Upper lobe of left lung (tissue), 6 donors: ENCODE results near the gene ZFAND6. TPM values are rescaled to one million over a fixed set of nuclear protein-coding genes. Genes with fewer than 3 reads are reported as not detected.

Source experiments
- ATAC-seq, 2 donors: fragments of 200-7000 bp; cut with Tn5 transposase; one replicate each; pipeline ENCODE4 v1.9.1; 2022; ENCODE audit warnings: mild to moderate bottlenecking in 2 of 2, moderate library complexity in 2 of 2; ENCODE audit not compliant: low FRiP score in 2 of 2
- DNase-seq, 2 donors: peaks; one replicate each; pipeline ENCODE4 v3.0.0-alpha.2; 2019 to 2020
- H3K27ac ChIP-seq, 4 donors: fragments of 200-600 bp; sonication (generic); one replicate each; pipeline ENCODE4 v1.5.1; 2016 to 2019
- H3K27me3 ChIP-seq, 4 donors: fragments of 200-600 bp; sonication (generic); one replicate each; pipeline ENCODE4 v1.5.1; 2017 to 2019
- H3K36me3 ChIP-seq, 4 donors: fragments of 200-600 bp; sonication (generic); one replicate each; pipeline ENCODE4 v1.5.1; 2016 to 2019
- H3K4me1 ChIP-seq, 4 donors: fragments of 200-600 bp; sonication (generic); one replicate each; pipeline ENCODE4 v1.5.1; 2018 to 2019
- H3K4me3 ChIP-seq, 4 donors: fragments of 200-600 bp; sonication (generic); one replicate each; pipeline ENCODE4 v1.5.1; 2017 to 2019; ENCODE audit warnings: mild to moderate bottlenecking in 2 of 4, moderate library complexity in 1 of 4
- H3K9me3 ChIP-seq, 4 donors: fragments of 200-600 bp; sonication (generic); one replicate each; pipeline ENCODE4 v1.5.1; 2018 to 2019
- EP300 ChIP-seq, 4 donors: sonication (generic); formaldehyde crosslinking; IDR thresholded peaks; one replicate each; pipeline ENCODE4 v1.5.1; 2017; ENCODE audit warnings: antibody characterized with exemption in 4 of 4, control low read depth in 2 of 4
- POLR2A ChIP-seq, 4 donors: fragments of 450-650 bp; IDR thresholded peaks; one replicate each; pipeline ENCODE4 v1.5.1; 2016 to 2017; ENCODE audit warnings: antibody characterized with exemption in 4 of 4, mild to moderate bottlenecking in 2 of 4
- POLR2AphosphoS5 ChIP-seq, 2 donors: sonication (generic); formaldehyde crosslinking; IDR thresholded peaks; one replicate each; pipeline ENCODE4 v1.5.1; 2017; ENCODE audit warnings: antibody characterized with exemption in 2 of 2
- WGBS, 2 donors: methylation state at CpG; one replicate each; pipeline ENCODE4 v1.1.5; 2017 to 2018; 5-methylcytosine and 5-hydroxymethylcytosine counted together
- total RNA-seq, 6 donors: library from RNA; depleted of rRNA in 4 of 6; stranded (reverse); fragments of >200 nt in 4 of 6; gene quantifications; one replicate each; pipeline versions ENCODE4 v1.1.0 to v1.2.1, GENCODE V29; 2016 to 2021
- TF ChIP-seq, protein P1 (sequence below), 6 experiments: fragments of 450-650 bp in 4 of 6; fragments of 200-600 bp in 2 of 6; sonication (generic) in 2 of 6; IDR thresholded peaks; one replicate each; pipeline ENCODE4 v1.5.1; 2016 to 2019; ENCODE audit warnings: antibody characterized with exemption in 6 of 6
- donor health status: DM: no; HTN: no; CAD: no; lungs with moderate emphysema.
- donor health status: DM: no; HTN: yes; CAD: no; lungs with severe emphysema.

ZFAND6 gene
- total RNA-seq, 6 donors from 2014 or later, result 36.7 to 151 (median 70.5) TPM

DNA sequence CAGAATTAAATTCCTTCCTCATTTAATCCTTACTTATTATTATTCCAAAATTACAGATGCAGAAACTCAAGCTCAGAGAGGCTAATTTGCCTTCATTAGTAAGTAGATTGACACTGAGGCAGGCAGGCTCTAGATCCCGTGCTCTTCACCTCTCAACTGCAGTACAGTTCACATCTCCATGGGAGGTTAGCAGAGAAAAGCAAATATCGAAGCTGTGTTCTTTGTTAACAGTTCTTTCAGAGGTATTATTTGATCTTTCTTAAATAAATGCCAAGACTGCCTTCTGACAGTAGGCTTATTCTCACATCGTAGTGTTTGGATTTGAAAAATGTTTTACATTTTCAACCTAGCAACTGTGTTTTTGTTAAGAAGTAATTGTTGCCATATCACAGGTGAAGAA, 77.4 kb downstream of the ZFAND6 start:
- H3K36me3 ChIP-seq, result peaks cover 4 to 40% (median 8%) of the 10 kb centered on the region in 4 donors

DNA sequence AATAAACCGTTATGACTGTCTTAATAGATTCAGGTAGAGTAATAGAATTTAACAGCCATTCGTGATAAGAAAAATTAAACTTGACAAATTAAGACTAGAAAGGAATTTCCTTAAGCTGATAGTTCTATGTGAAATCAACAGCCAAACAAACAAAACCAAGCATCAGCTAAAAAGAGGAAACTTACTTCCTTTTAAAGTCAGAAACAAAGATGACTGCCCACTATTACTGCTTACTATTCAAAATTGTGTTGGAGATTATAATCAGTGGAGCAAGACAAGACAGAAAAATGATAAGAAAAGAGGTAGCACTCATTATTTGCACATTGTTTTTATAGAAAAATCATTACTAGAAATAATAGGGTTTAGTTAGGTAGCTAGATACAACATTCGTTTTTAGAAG, 79.5 kb downstream of the ZFAND6 start:
- Histone ChIP-seq H3K27me3 (no peaks in the 10 kb centered on the region), H3K4me1 (no peaks in the 10 kb centered on the region), H3K27ac (no peak overlapping the region), H3K4me3 (no peak overlapping the region), H3K9me3 (no peaks in the 10 kb centered on the region), H3K36me3 (peaks cover 4 to 26% (median 5%) of the 10 kb centered on the region in 4 donors)
- DNase-seq (no peak), ATAC-seq (no peak)
- TF ChIP-seq POLR2AphosphoS5 (IDR thresholded peaks at IDR 0.05) (no peak), POLR2A (IDR thresholded peaks at IDR 0.05) (no peak), EP300 (IDR thresholded peaks at IDR 0.05) (no peak)
- TF ChIP-seq, protein P1, sequence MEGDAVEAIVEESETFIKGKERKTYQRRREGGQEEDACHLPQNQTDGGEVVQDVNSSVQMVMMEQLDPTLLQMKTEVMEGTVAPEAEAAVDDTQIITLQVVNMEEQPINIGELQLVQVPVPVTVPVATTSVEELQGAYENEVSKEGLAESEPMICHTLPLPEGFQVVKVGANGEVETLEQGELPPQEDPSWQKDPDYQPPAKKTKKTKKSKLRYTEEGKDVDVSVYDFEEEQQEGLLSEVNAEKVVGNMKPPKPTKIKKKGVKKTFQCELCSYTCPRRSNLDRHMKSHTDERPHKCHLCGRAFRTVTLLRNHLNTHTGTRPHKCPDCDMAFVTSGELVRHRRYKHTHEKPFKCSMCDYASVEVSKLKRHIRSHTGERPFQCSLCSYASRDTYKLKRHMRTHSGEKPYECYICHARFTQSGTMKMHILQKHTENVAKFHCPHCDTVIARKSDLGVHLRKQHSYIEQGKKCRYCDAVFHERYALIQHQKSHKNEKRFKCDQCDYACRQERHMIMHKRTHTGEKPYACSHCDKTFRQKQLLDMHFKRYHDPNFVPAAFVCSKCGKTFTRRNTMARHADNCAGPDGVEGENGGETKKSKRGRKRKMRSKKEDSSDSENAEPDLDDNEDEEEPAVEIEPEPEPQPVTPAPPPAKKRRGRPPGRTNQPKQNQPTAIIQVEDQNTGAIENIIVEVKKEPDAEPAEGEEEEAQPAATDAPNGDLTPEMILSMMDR (IDR thresholded peaks at IDR 0.05), result no peak
- WGBS, 2 donors, result 75 to 93% methylated on average over 3 of the region's 3 CpGs

More for the DNA sequence above, 77.4 kb downstream of the ZFAND6 start:
- DNase-seq, result no peak
- Histone ChIP-seq H3K4me1 (no peaks in the 10 kb centered on the region), H3K4me3 (no peak overlapping the region), H3K27ac (no peak overlapping the region), H3K9me3 (no peaks in the 10 kb centered on the region), H3K27me3 (no peaks in the 10 kb centered on the region)
- WGBS, 2 donors, result 76 to 83% methylated on average over 3 of the region's 3 CpGs
- no peak for ATAC-seq
- TF ChIP-seq POLR2AphosphoS5 (IDR thresholded peaks at IDR 0.05) (no peak), EP300 (IDR thresholded peaks at IDR 0.05) (no peak), POLR2A (IDR thresholded peaks at IDR 0.05) (no peak)
- TF ChIP-seq, protein P1 (IDR thresholded peaks at IDR 0.05), result no peak

DNA sequence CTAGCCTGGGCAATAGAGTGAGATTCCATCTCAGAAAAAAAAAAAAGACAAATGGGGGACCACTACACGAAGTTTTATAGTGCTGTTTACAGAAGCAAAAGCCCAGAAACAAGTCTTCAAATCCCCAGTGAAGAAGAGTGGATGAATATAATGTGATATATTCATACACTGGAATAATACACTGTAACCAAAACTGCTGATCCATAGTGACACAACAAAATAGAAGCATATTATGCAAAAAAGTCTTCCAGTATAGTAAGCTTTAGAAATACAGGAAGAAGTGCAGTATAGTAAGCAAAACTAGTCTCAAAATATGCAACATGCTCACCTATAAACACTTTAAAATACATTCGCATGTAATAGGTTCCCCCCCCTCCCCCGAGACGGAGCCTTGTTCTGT, 81.4 kb downstream of the ZFAND6 start:
- TF ChIP-seq EP300 (IDR thresholded peaks at IDR 0.05), result no peak
- TF ChIP-seq POLR2AphosphoS5 (IDR thresholded peaks at IDR 0.05), result no peak
- TF ChIP-seq, protein P1 (IDR thresholded peaks at IDR 0.05), result no peak
- H3K4me3 ChIP-seq, result no peak overlapping the region
- 70 to 90% methylated on average over 4 of the region's 4 CpGs for WGBS, 2 donors
- no peaks in the 10 kb centered on the region for H3K27me3 ChIP-seq
- H3K9me3 ChIP-seq, result no peaks in the 10 kb centered on the region
- ATAC-seq (no peak), DNase-seq (no peak)
- no peak overlapping the region for H3K27ac ChIP-seq
- no peaks in the 10 kb centered on the region for H3K4me1 ChIP-seq
- H3K36me3 ChIP-seq, result peaks cover 0 to 7% (median 0%) of the 10 kb centered on the region in 4 donors

- TF ChIP-seq POLR2A (IDR thresholded peaks at IDR 0.05), result no peak
- TF ChIP-seq, protein P1 (IDR thresholded peaks at IDR 0.05), result no peak
- TF ChIP-seq POLR2AphosphoS5 (IDR thresholded peaks at IDR 0.05), result no peak
- TF ChIP-seq EP300 (IDR thresholded peaks at IDR 0.05), result no peak
- Histone ChIP-seq H3K4me3 (no peak overlapping the region), H3K4me1 (no peaks in the 10 kb centered on the region), H3K27ac (no peak overlapping the region), H3K27me3 (no peaks in the 10 kb centered on the region), H3K9me3 (no peaks in the 10 kb centered on the region), H3K36me3 (peaks cover 0 to 4% (median 0%) of the 10 kb centered on the region in 4 donors)
- no peak for ATAC-seq
- WGBS, 2 donors, result 94% methylated on average over 5 of the region's 5 CpGs
- no peak for DNase-seq
Measured at GRCh38 chr15:80141916-80142598, 82.6 kb downstream of the ZFAND6 start.

- H3K27ac ChIP-seq, result no peak overlapping the region
- no peak for ATAC-seq
Measured at GRCh38 chr15:80142646-80143045, 83.2 kb downstream of the ZFAND6 start.

More at GRCh38 chr15:80142646-80143045, 83.2 kb downstream of the ZFAND6 start:
- H3K4me3 ChIP-seq, result no peak overlapping the region
- no peak for DNase-seq
- no peaks in the 10 kb centered on the region for H3K27me3 ChIP-seq
- no peaks in the 10 kb centered on the region for H3K9me3 ChIP-seq
- no peaks in the 10 kb centered on the region for H3K4me1 ChIP-seq
- TF ChIP-seq, protein P1 (IDR thresholded peaks at IDR 0.05), result no peak
- TF ChIP-seq POLR2A (IDR thresholded peaks at IDR 0.05), result no peak
- TF ChIP-seq EP300 (IDR thresholded peaks at IDR 0.05), result no peak
- TF ChIP-seq POLR2AphosphoS5 (IDR thresholded peaks at IDR 0.05), result no peak
- H3K36me3 ChIP-seq, result peaks cover 0 to 4% (median 0%) of the 10 kb centered on the region in 4 donors
- 93 to 97% methylated on average over 4 to 5 of the region's 5 CpGs for WGBS, 2 donors
